GM10248 (cell line): ENCODE data around the gene DIABLO.
"Not testable (repeated sequence)": the region's sequence is repeated elsewhere in the genome, so short reads cannot be mapped to it uniquely, and the experiment has no call there.

Experiments
- CTCF ChIA-PET: fragments of 300-600 bp; sonication (Branson Sonifier 250); formaldehyde crosslinking; extraction: SDS; loops from one replicate; lab custom pipeline; 2021; ENCODE audit warnings: antibody characterized with exemption; lab: Yijun Ruan, JAX
- POLR2A ChIA-PET: fragments of 350-650 bp; sonication (Branson Sonifier 250); formaldehyde crosslinking; extraction: SDS; loops from one replicate; lab custom pipeline; 2020; ENCODE audit warnings: antibody characterized with exemption; lab: Yijun Ruan, JAX
- DNase-seq: peaks from one replicate; pipeline ENCODE4 v3.0.0; 2012; ENCODE audit errors: extremely low spot score
- CTCF ChIP-seq: IDR thresholded peaks from 2 replicates; pipeline ENCODE4 v1.5.1; 2012; ENCODE audit warnings: mild to moderate bottlenecking, low read depth; ENCODE audit errors: extremely low read depth, missing control alignments, control extremely low read depth

DIABLO gene

GRCh38 chr12:122205053-122205925, 20.6 kb downstream of the DIABLO start:
- CTCF ChIA-PET, result interaction anchor here (0.7 to 1.6 kb wide), 2 partner anchors 11 to 75 kb away, joined by 3 to 4 read pairs; no protein-coding TSS in a partner anchor
- TF ChIP-seq CTCF, result no peak
- POLR2A ChIA-PET, result interaction anchor here (0.7 to 0.9 kb wide), 2 partner anchors 21 kb away, joined by 3 to 4 read pairs; partner anchors contain the start of gene DIABLO
- no peak for DNase-seq

GRCh38 chr12:122204167-122205052, 21.4 kb downstream of the DIABLO start:
- TF ChIP-seq CTCF, result no peak
- POLR2A ChIA-PET, result interaction anchor here (0.6 to 0.7 kb wide), 2 partner anchors 22 to 39 kb away, joined by 3 to 4 read pairs; partner anchors contain the start of gene DIABLO
- DNase-seq, result peak; percentile 31
- CTCF ChIA-PET, result interaction anchor here (0.7 to 4.1 kb wide), 3 partner anchors 12 to 74 kb away, joined by 3 to 20 read pairs (median 4); no protein-coding TSS in a partner anchor

- CTCF ChIA-PET, result interaction anchor here (0.9 to 4.1 kb wide), 3 partner anchors 12 to 73 kb away, joined by 3 to 20 read pairs (median 4); no protein-coding TSS in a partner anchor
Measured at GRCh38 chr12:122203301-122204166, 22.3 kb downstream of the DIABLO start, which contains the start of gene B3GNT4. B3GNT4 (plus strand) TSS chr12:122203709; CDS start chr12:122204619, 910 bp downstream.

GRCh38 chr12:122202811-122203210, 23.0 kb downstream of the DIABLO start:
- POLR2A ChIA-PET, DNase-seq: not testable (repeated sequence)
- CTCF ChIA-PET, result interaction anchor here (0.9 to 4.1 kb wide), 2 partner anchors 12 to 15 kb away, joined by 3 to 20 read pairs; no protein-coding TSS in a partner anchor

More at GRCh38 chr12:122203301-122204166, 22.3 kb downstream of the DIABLO start, which contains the start of gene B3GNT4:
- DNase-seq, result peak; percentile 73
- POLR2A ChIA-PET, result interaction anchor here (0.6 kb wide), 2 partner anchors 38 to 525 kb away, joined by 3 to 4 read pairs; no protein-coding TSS in a partner anchor
- no peak for TF ChIP-seq CTCF

- TF ChIP-seq CTCF, result no peak
- CTCF ChIA-PET, result interaction anchor here (4.1 kb wide), 1 partner anchor 11 kb away, joined by 20 read pairs; no protein-coding TSS in a partner anchor
- DNase-seq, result no peak
- POLR2A ChIA-PET, result no interaction called here
Measured at GRCh38 chr12:122202017-122202416, 23.8 kb downstream of the DIABLO start.

GRCh38 chr12:122201381-122201780, 24.5 kb downstream of the DIABLO start:
- POLR2A ChIA-PET, result no interaction called here
- no peak for TF ChIP-seq CTCF
- no peak for DNase-seq
- CTCF ChIA-PET, result interaction anchor here (4.1 kb wide), 1 partner anchor 10 kb away, joined by 20 read pairs; no protein-coding TSS in a partner anchor
